Gastrocnemius medialis (tissue), 4 donors: ENCODE data around the gene AUTS2. TPM values are rescaled to one million over a fixed set of nuclear protein-coding genes. Genes with fewer than 3 reads are reported as not detected.

Experiments used
- ATAC-seq, 2 donors: fragments of 150-250 bp; one replicate each; pipeline ENCODE4 v1.9.1; 2016
- DNase-seq, 2 donors: peaks; one replicate each; pipeline ENCODE4 v3.0.0-alpha.2; 2019
- H3K27ac ChIP-seq, 4 donors: fragments of 200-600 bp; sonication (generic); 1 replicate in 1 of 4; 2 replicates in 3 of 4; pipeline ENCODE4 v1.5.1; 2016 to 2018; ENCODE audit warnings: mild to moderate bottlenecking in 2 of 4, moderate library complexity in 1 of 4
- H3K27me3 ChIP-seq, 3 donors: fragments of 200-600 bp; sonication (generic) in 2 of 3; 1 replicate in 1 of 3; 2 replicates in 2 of 3; pipeline versions ENCODE4 v1.5.1 to v1.6.0; 2016 to 2019; ENCODE audit warnings: mild to moderate bottlenecking in 1 of 3, moderate library complexity in 1 of 3
- H3K36me3 ChIP-seq, 2 donors: fragments of 200-600 bp; sonication (generic) in 1 of 2; one replicate each; pipeline ENCODE4 v1.5.1; 2017 to 2018
- H3K4me1 ChIP-seq, 2 donors: fragments of 200-600 bp; sonication (generic) in 1 of 2; one replicate each; pipeline ENCODE4 v1.5.1; 2016 to 2017; ENCODE audit warnings: mild to moderate bottlenecking in 2 of 2
- H3K4me3 ChIP-seq, 4 donors: fragments of 200-600 bp; sonication (generic) in 3 of 4; 1 replicate in 1 of 4; 2 replicates in 3 of 4; pipeline ENCODE4 v1.5.1; 2016 to 2019; ENCODE audit warnings: mild to moderate bottlenecking in 2 of 4
- H3K9me3 ChIP-seq, 3 donors: fragments of 200-600 bp; sonication (generic) in 2 of 3; 1 replicate in 1 of 3; 2 replicates in 2 of 3; pipeline ENCODE4 v1.5.1; 2016 to 2019
- CTCF ChIP-seq, 5 experiments: fragments of 450-650 bp in 3 of 5; fragments of 200-600 bp in 2 of 5; sonication (generic) in 2 of 5; IDR thresholded peaks in 4 of 5; conservative IDR thresholded peaks in 1 of 5; 1 replicate in 4 of 5; 2 replicates in 1 of 5; pipeline ENCODE4 v1.5.1; 2016 to 2019; ENCODE audit warnings: antibody characterized with exemption in 5 of 5, mild to moderate bottlenecking in 3 of 5, moderate library complexity in 3 of 5
- POLR2A ChIP-seq, 2 donors: fragments of 450-650 bp; IDR thresholded peaks; one replicate each; pipeline ENCODE4 v1.6.1; 2017; ENCODE audit warnings: antibody characterized with exemption in 2 of 2, mild to moderate bottlenecking in 2 of 2, moderate library complexity in 2 of 2
- in situ Hi-C, 4 donors: fragments of 200-750 bp; cut with MboI; loops; one replicate each; pipeline versions ENCODE4 v1.15.0 to v1.8.0; 2017; ENCODE audit warnings: low sequenced_read_pairs in 4 of 4
- intact Hi-C: fragments of 100-400 bp; cut with DNase I; formaldehyde crosslinking; loops from one replicate; pipeline ENCODE4 v1.15.1; 2023; ENCODE audit warnings: low total_unique reads
- total RNA-seq, 4 donors: library from RNA; depleted of rRNA; stranded (reverse); fragments of >200 nt; gene quantifications; one replicate each; pipeline versions ENCODE4 v1.1.0 to v1.2.3, GENCODE V29; 2016

Gene AUTS2
- total RNA-seq, 4 donors from 2014 or later: 2.5 to 16.2 (median 8.5) TPM

- no peak overlapping the region for H3K4me3 ChIP-seq
- H3K4me1 ChIP-seq: no peaks in the 10 kb centered on the region
These were observed 929.3 kb downstream of the AUTS2 start for GRCh38 chr7:70527520-70528115.

GRCh38 chr7:70529436-70529835 is 931.2 kb downstream of the AUTS2 start:
- DNase-seq (no peak), ATAC-seq (no peak)
- Histone ChIP-seq H3K36me3 (no peaks in the 10 kb centered on the region), H3K4me1 (no peaks in the 10 kb centered on the region), H3K27ac (no peak overlapping the region), H3K27me3 (no peaks in the 10 kb centered on the region), H3K9me3 (no peaks in the 10 kb centered on the region), H3K4me3 (no peak overlapping the region)
- TF ChIP-seq POLR2A (IDR thresholded peaks at IDR 0.05) (no peak), CTCF (IDR thresholded peaks at IDR 0.05 in 4 of 5, conservative IDR thresholded peaks at IDR 0.05 in 1 of 5) (no peak)
- in situ Hi-C loops (no loop called here), intact Hi-C loops (no loop called here)

More at GRCh38 chr7:70527520-70528115, 929.3 kb downstream of the AUTS2 start:
- Histone ChIP-seq H3K27me3 (no peaks in the 10 kb centered on the region), H3K27ac (no peak overlapping the region), H3K9me3 (no peaks in the 10 kb centered on the region), H3K36me3 (no peaks in the 10 kb centered on the region)
- DNase-seq (no peak), ATAC-seq (no peak)
- intact Hi-C loops: no loop called here
- in situ Hi-C loops: no loop called here
- TF ChIP-seq CTCF (IDR thresholded peaks at IDR 0.05 in 4 of 5, conservative IDR thresholded peaks at IDR 0.05 in 1 of 5): no peak
- TF ChIP-seq POLR2A (IDR thresholded peaks at IDR 0.05): no peak

- no peak overlapping the region for H3K27ac ChIP-seq
- H3K4me1 ChIP-seq: no peaks in the 10 kb centered on the region
- no peaks in the 10 kb centered on the region for H3K36me3 ChIP-seq
- in situ Hi-C loops: no loop called here
- no peak overlapping the region for H3K4me3 ChIP-seq
- intact Hi-C loops: no loop called here
- TF ChIP-seq CTCF (IDR thresholded peaks at IDR 0.05 in 4 of 5, conservative IDR thresholded peaks at IDR 0.05 in 1 of 5) (no peak), POLR2A (IDR thresholded peaks at IDR 0.05) (no peak)
- DNase-seq (no peak), ATAC-seq (no peak)
- no peaks in the 10 kb centered on the region for H3K27me3 ChIP-seq
- H3K9me3 ChIP-seq: no peaks in the 10 kb centered on the region
These were observed 931.8 kb downstream of the AUTS2 start for GRCh38 chr7:70529914-70530585.

GRCh38 chr7:70533614-70534013 is 935.3 kb downstream of the AUTS2 start:
- intact Hi-C loops: no loop called here
- no peak overlapping the region for H3K27ac ChIP-seq
- no peak for DNase-seq
- no peaks in the 10 kb centered on the region for H3K4me1 ChIP-seq
- H3K36me3 ChIP-seq: no peaks in the 10 kb centered on the region
- in situ Hi-C loops: no loop called here
- no peak for ATAC-seq
- H3K4me3 ChIP-seq: no peak overlapping the region
- TF ChIP-seq CTCF (IDR thresholded peaks at IDR 0.05 in 4 of 5, conservative IDR thresholded peaks at IDR 0.05 in 1 of 5) (no peak), POLR2A (IDR thresholded peaks at IDR 0.05) (no peak)
- H3K27me3 ChIP-seq: no peaks in the 10 kb centered on the region
- H3K9me3 ChIP-seq: no peaks in the 10 kb centered on the region
